Subcutaneous preadipocyte (primary cell): Measurements from ENCODE around the gene BMP2K. TPM values are rescaled to one million over a fixed set of nuclear protein-coding genes. Genes with fewer than 3 reads are reported as not detected.

Experiments used
- small RNA-seq: library from RNA; depleted of rRNA; stranded (forward); fragments of <200 nt; gene quantifications from one replicate; pipeline ENCODE3, GENCODE V24; 2012
- total RNA-seq: library from RNA; depleted of rRNA; stranded (reverse); fragments of >200 nt; gene quantifications from 2 replicates; pipeline ENCODE4 v1.2.3, GENCODE V29; 2012

BMP2K gene
- 81.6 and 116 TPM in 2 replicates for total RNA-seq

DNA sequence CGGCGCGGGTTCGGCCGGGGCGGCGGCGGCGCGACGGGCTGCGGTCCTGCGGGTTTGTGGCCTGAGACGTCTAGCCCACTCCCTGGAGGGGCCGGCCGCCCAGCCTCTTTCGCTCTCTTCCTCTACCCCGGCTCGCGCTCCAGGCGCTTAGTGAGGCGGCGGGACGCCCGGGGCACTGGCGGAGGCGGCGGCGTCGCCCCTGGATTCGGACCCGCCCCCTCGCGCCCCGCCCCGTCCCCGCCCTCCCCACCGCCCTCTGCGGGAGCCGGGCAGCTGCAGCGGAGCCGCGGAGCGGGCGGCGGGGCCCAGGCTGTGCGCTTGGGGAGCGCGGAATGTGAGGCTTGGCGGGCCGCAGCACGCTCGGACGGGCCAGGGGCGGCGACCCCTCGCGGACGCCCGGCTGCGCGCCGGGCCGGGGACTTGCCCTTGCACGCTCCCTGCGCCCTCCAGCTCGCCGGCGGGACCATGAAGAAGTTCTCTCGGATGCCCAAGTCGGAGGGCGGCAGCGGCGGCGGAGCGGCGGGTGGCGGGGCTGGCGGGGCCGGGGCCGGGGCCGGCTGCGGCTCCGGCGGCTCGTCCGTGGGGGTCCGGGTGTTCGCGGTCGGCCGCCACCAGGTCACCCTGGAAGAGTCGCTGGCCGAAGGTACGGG is at the start of gene BMP2K:
Gene BMP2K (plus strand): TSS at position 272 of the 650 bp plus-strand sequence. CDS start 194 bp downstream, at position 466.

DNA sequence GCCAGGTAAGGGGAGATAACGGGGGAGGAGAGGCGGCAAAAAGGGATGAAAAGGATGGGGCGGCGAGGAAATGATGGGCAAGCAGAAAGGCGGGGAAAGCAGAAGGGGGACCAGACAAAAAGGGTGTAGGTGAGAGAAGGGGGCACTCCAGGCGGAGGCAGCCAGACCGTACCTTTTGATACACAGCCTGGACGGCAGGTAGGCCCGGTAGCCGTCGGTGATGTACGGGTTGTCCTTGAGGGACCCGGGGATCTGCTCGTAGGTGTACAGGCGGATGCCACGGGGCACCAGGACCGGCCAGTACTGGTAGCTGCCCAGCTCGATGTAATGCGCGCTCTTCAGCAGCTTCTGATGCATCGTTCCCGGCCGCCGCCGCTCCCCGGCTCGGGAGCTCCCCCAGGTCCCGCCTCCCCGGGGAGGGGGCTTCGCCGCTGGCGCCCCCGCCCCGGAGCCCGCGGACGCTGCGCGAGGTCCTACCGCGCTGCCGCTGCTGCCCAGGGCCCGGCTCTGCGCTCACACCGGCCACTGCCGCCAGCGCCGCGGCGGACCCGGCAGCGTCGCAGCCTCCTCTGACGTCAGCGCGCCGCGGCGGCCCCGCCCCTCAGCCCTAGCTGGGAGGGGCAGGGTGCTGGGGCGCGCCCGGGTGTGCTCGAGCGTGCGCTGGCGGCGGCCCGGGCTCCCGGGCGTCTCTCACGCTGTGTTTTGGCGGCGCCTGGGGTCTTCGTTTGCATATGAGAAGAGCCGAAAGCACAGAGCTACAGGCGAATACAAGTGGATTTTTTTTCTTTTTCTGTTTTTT is 162.9 kb downstream of the BMP2K start, which contains the start of gene PAQR3:
Gene PAQR3 (minus strand): TSS at position 571 of the 799 bp plus-strand sequence. CDS start 214 bp downstream, at position 357.

Small RNA genes within 50 kb of the gene (small RNA-seq; reads per million reads assigned to genes)
- gene AC098818.1 (not detected), gene MIR5096 (not detected), gene RN7SL127P (not detected)

Other genes with a start within 250 kb of the BMP2K start
- 4.7 and 5.9 TPM in 2 replicates for gene ANXA3, start 224.6 kb upstream of the BMP2K start, total RNA-seq
- 26.8 and 34.0 TPM in 2 replicates for gene PAQR3, start 163.1 kb downstream of the BMP2K start, total RNA-seq